HG02623 (cell line): ENCODE measurements around the gene NAV2.

ENCODE experiments used
- ATAC-seq: cut with Tn5 transposase; IDR thresholded peaks from one replicate; pipeline ENCODE4 v1.9.1; 2021; ENCODE audit warnings: moderate library complexity; ENCODE audit not compliant: unreplicated experiment

Gene NAV2

DNA sequence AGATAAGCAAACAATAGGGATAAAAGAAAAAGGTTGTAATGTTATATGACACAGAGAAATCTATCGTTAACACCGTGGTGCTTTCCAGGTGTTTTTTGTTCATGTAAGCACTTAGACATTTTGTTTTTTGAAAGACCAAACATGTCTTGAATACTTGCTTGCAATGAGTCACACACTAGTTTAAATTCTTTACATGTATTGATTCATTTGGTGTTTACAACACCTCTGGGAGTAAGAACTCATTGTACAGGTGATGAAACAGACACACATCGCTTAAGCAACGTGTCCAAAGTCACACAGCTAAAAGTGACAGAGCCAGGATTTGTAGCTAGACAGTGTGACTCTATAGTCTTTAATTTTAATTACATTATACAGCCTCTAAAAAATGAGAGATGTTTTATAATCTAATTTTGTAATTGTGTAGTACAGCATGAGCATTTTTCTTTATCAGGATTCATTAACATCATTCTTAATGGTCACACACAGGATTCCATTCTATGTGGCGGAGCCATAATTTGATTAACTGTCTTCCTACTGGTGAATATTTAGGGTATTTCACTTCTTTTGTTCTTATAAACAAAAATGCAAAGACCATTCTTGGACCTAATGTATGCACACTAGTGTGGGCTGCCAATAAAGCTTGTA, 298.8 kb downstream of the NAV2 start:
- no peak for ATAC-seq

DNA sequence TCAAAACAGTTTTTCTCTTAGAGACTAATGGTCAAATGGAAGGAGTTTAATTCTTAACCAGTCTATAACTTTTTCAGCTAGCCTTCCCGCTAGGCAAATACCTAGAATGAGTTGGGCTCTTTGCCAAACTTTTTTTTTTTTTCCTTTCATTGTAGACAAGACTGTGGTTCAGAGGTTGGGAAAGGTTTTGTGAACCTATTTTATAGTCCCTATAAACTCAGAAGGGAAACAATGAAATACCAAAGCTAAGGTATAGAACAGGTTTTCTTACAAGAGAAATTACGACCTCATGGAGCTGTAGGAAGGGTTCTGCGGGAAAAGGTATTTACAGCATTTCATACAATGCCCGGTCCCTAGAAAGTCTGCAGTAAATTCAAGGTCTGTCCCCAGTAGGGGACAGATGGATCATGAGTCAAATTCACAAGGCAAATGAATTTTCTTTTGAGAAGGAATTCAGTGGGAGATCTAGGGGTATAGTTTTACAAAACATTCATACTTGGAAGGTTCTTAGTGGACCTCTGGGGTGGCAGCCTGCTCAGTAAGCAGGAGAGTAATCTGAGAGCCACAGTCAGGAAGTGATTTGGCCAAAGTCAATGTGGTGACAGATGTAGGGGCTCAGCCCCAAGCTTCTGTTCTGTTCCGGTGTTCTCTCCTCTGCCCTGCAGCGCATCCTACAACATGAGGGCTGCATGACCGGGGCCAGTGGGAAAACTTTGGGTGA, 300.9 kb downstream of the NAV2 start:
- ATAC-seq: no peak

DNA sequence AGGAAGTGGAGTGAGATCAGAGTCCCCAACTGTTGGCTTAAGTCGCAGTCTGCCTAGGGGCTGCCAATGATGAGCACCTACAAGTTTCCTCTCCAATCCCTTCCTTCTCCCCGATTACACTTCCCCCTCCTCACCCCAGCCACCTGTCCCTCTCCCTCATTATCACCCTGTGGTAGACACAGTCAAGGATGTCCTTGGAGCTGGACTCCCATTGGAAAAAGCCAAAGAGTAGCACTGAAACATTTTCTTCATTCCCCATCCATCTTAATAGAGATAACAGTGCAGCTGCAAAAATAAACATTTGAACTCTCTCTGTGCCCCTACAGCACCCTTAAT, 301.4 kb downstream of the NAV2 start:
- ATAC-seq: no peak

DNA sequence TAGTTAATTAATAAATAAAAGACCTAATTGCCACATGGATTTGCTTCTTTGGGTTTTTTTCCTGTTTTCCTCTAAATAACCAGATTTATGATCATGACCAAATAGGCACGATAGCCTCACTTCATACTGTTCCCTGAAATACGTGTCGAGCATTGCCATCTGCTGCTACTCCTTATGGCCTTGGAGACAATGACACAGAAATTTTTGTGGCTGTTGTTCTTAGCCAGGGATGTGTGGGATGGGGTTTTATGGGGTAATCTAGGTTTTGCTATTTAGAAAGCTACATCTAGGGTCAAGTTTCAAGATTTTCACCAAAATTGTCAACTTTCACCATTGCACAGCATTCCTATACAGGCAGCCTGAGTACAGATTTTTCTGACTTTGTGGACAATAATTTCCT, 302.5 kb downstream of the NAV2 start:
- ATAC-seq: no peak

DNA sequence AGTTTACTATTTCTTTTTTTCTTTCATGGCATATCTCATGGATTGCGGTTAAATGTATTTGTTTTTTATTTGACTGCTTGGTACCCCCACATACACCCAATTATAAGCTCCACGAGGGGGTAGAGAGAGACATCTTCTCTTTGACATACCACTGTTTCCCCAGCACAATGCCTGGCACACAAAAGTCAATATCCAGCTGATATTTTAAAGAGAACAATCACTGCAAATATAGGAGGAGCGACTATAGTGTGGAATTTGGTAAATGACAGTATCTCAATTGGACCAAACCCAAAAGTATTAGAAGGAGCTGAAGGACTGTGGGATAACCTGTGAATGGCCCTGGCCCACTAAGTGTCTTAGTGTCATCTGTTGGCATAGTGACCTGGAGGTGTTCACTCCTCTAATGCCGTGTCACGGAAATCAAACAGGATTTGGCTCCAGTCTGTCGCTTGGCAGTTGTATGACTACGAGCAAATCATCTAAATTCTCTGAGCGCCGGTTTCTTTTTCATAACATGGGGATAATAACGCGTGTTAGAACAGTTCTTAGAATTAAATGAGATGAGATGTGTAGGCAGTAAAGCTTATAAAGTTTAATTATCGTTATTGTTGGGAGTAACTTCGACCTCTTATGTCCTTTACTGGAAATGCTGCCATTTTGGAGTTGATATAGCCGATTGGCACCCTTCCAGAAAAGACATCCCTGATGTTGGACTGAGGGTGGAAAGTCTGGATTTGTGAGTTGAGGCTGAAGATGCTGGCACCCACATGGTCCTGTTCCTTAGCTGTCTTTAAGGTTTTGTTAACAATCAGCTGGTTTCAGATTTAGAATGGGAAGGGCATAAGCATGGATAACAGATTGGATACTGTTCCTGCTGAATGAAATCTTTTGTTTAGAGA, 303.1 kb downstream of the NAV2 start:
- no peak for ATAC-seq

DNA sequence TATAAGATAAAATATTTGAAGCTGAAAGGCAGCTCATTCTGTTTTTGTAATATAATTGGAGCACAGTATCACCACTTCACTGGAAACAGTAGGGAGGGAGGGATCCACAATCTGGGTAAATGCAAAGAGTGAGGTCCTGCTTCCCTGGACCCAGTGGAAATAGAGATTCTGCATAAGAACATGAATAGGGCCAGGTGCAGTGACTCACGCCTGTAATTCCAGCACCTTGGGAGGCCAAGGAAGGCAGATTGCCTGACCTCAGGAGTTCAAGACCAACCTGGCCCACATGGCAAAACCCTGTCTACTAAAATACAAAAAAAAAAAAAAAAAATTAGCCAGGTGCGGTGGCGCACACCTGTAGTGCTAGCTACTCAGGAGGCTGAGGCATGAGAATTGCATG, 303.9 kb downstream of the NAV2 start:
- no peak for ATAC-seq

DNA sequence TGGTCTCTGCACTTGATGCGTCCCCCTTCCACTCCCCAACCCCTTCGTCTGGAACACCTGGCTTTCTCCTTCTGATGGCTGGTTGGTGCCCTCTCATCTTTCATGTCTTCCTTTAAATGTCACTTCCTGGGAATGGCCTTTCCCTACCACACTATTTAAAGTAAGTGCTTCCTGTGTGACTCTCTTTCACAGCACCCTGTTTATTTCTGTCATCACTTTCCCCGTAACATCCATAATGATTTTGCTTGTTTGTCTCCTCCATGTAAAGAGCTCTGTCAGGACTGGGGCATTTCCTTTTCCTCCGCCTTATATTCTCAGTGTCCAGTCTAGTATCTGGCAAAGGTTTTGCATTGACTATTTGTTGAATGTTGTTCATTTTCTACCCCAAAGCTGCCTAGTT, 304.7 kb downstream of the NAV2 start:
- no peak for ATAC-seq

DNA sequence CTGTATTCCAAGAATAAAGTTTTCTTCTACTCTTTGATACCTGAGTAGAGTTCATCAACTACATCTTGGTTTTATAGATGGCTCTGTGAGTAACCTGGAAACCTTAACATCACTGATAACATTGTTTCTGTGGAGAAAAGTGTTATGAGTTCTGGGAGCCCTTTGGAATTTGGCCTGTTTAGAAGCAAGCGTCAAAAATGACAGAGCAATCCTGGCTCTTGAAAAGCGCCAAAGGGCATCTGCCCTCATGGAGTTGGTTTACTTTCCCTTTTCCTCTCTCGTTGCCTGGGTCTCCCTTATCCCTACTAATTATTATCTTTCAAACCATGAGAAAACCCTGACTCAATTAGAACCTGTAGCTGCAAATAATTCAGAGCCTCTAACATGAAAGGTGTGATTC, 307.6 kb downstream of the NAV2 start:
- ATAC-seq: no peak

DNA sequence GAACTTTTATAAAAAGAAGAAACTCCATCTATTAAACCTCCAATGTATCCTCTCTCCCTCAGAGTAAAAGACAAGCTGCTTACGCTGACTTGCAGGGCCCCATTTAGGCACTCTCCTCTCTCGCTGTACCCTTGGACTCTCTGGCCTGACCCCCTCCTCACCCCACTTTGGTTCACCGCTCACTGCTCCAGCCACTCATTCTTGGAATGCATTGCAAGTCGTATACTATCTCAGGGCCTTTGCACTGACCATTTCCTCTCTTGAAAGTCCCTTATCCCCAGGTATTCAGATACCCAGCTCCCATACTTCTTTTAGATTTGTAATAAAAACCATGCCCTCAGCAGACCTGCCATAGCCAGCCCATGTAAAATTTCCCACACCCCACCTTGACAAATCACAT, 308.1 kb downstream of the NAV2 start:
- no peak for ATAC-seq

DNA sequence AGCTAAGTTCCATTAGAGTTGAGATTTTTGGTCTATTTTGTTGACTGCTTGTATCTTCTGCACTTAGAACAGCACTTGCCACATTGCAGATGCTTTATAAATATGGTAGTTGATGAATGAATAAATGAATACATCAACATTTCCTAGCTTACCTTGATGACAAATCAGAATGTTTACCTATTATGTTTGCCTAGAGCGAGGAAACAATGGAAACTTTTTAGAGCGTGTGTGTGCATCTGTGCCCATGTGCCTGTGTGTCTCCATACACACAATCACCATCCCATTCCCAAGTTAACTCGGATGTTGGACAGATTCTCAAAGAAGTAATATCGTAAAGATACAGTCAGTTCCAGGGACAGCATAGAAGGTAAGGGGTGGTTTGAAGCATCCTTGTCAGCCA, 308.6 kb downstream of the NAV2 start:
- no peak for ATAC-seq

DNA sequence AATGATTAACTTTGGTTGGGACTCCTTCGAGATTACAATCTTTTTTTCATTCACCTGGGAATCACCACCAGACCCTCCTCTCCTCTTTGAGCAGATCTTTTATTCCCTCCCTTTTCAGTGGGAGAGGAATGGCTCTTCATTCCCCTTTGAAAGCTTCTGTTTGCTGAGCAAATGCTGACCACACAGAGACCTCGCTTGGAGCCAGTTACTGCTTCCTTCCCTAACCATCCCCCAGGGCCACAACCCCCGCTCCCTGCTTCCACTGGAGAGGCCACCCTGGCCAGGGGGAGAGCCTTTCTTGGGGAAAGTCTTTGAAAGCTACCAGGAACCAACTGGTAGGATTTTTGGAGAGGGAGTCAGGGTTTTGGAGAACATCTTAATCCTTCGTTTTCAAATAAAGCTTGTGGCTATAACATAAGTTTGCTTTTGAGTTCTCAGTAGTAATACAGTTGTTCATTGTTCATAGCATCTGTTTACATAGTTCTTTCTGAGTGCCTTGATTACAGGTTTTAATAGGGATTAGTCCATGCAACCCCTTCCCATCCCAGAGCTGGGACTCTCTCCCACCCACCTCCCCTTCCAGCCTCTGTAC, 309.2 kb downstream of the NAV2 start:
- ATAC-seq: no peak

DNA sequence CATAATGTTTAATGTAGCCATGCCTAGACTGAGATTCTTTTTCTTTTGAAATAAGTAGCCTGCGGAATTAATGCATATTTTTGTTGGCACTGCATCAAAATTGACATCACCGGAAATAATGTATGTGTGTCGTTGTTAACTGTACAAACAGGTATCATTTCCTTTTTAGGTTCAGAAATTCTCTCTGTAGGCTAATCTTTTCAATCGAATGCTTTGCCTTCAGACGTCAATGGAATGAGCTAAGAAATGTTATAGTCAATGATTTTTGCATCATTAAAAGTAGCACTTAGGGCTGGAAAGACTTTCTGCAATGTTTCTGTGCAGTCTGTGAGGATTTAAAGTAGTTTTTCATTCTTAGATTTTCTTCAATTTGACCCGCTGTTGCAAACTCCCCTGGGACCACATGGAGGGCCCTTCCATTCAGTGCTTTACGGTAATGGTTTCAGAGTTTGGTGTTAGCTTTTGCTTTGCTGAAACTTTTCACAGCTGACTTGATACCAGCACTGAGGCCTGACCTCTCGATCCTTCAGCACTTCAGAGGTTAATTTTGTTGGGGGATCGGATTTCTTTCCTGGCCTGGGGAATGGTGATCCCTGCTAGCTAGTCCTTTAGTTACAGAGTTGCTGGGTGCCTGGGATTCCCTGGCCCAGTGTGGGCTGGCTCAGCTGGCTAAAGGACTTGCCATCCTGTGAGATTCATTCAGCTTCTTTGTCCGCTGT, 309.9 kb downstream of the NAV2 start:
- no peak for ATAC-seq

DNA sequence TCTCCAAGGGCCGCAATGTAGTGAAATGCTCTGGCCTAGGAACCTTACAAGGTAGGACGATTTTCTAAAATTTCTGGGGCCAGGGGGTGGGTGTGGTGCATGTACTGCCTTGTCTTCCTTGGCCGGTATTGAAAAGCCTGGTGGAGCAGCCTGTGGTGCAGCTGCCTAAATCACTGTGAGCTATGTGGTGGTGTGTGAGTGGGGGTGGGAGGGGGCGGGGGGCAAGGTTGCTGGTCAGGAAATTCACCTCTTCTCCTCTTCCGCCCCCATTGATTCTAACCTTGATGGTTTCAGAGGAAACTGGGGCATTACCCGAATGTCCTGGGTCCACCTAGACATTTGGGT, 310.4 kb downstream of the NAV2 start:
- no peak for ATAC-seq

DNA sequence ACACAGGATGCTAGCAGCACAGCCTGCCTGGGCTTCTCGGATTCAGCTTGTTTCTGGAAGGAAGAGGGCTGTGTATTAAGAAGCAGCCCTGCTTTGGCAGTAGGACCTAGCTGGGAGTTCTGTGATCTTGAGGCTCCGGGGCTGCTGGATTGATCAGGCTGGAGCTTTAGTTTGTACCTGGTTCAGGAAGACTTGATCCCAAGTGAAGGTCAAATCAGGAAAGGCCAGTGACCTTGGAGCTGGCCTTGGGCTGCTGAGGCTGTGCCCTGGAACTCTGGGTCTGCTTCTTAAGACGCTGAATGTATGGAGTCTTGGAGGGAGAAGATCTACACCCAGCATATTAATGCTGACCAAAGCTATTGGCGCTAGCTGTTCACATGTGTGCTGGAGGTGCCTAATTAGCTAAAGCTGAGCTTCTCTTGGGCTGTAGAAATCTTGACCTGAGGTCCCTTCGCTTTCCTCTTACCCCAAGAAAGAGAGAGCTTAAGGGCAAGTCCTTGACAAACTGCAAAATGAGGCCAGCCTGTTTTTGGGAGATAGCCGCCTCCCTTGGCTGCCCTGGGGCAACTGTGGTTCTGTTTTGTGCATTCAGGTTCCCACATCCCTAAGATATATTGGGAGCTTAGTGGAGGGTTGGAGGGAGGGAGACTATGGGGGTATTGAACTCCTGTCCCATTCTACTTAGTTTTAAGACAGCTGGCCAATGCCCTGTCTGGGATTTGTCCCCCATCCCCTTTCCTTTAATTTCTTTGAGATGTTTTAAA, 311.7 kb downstream of the NAV2 start:
- ATAC-seq: no peak

DNA sequence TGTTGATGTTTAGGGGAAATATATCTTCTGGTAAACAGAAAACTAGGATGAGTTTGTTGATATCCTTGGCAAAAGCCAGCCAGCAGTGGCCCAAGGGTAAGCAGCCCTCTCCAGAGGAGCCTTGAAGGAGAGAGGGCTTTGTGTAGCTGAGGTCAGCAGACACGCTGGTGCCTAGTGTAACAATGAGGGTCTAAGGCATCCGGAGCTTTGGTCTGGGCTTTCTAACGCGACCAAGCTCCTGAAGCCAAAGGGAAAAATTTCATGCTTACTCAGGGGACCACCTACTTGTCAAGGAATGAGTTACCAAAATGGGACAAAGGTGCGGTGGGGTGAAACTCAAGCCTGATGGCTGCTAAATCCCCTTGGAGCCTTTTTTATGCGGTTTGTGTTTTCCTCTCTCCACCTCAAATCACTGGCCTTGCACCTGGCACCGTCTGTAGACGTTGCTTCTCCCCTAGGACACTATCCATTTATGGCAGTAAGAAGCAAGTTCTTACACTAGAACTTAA, 312.7 kb downstream of the NAV2 start:
- ATAC-seq: no peak

DNA sequence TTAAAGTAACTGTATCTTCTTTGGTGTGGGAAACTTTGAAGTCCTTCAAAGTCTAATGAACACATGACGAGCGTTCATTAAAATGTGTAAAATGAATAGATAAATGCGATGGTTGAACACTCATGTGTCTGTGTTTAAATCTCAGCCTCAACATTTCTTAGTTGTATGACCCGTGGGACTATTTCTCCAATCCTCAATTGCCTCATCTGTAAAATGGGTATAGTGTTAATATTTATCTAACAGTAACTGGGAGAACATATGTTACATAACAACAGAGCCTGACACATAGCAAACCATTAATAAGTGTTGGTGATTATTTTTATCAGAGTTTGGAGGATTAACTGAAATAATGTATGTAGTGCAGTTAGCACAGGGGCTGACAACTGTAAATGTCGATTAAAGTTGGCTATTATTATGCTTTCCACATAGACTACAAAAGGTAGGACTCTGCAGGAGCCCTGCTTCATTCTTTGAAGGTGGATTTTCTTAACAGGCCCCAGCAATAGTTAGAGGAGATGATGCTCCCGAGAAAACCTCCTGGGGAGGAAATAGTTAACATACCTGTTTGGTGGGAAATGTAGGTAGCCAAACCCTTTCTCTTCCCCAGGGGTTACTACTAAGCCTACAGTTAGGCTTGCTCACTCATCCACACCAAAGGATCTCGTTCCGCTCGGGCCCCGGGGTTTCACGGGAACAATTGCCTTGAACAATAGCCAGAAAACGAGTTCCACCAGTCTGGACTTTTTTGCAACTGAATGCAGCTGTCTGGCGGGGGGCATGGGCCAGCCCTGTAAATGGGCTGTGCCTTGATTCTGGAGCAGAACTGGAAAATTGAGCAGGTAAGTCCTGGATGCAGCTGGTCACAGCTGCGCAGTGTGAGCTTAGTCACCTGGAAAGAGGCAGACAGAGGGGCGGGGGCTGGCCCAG, 314.3 kb downstream of the NAV2 start:
- no peak for ATAC-seq

DNA sequence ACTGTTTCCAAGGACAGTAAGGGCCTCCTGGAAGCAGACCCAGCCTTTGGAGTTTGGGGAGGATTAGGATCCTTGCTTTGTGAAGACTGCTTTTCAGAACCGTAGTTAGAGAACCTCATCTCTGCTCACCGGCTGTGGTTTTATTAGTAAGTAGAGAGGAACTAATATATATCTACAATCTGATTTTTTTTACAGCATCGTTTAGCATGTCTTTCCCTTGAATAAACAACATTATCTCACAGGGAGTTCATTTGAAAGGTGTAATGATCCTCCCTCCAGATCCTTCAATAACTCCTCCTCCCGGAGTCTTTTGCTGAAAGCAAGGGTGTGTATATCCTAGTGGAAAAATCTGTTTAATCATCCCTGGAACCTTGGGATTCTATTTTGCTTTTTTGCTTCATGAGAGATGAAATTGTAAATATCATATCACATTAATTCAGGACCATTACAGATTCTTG, 314.9 kb downstream of the NAV2 start:
- no peak for ATAC-seq

DNA sequence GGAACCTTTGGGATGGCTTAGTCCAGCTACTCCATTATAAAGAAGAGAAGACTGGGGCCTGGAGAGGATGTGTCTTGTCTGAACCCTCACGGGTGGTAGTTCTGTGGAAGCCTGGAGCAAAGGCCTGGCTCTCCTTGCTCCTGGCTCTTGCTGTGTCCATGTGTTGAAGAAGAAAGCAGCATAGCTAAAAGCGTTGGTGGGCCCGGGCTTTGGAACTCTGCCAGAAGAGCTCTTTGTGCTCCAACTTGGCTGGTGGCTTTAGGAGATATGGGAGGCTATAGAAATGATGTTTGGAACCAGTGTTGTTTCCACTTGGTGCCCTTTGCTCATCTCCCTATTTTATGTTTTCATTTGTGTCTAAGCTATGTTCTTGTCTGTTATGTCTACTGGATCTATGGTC, 316.6 kb downstream of the NAV2 start:
- ATAC-seq: no peak

DNA sequence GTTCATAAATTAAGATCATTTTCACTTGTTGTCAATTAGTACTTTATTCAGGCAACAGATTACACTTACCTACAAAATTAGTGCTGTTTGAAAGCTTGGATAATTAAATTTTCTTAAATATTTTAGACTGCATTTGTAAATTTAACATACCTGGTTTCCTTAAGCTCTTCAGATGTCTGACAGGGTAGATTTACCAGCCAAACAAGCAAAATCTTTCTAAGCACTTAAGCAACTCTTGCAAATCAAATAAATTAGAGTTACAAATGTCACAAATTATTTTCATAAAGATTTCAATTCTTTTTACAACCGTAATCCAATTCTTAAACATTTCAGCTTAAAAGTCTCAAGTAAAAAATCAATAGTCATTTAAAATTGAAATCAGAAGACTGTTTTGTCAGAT, 317.8 kb downstream of the NAV2 start:
- ATAC-seq: no peak
